Ectodermal cell (in vitro differentiated cells): ENCODE data around the gene ERC1.
"Not testable (repeated sequence)": the region's sequence is repeated elsewhere in the genome, so short reads cannot be mapped to it uniquely, and the experiment has no call there.

ENCODE experiments used
- H3K27ac ChIP-seq: 2 replicates; pipeline ENCODE4 v1.7.0; 2013; ENCODE audit warnings: mild to moderate bottlenecking, low read depth, low read length; ENCODE audit not compliant: insufficient read depth, poor library complexity, severe bottlenecking
- H3K27me3 ChIP-seq: 2 replicates; pipeline ENCODE4 v1.7.0; 2013; ENCODE audit warnings: mild to moderate bottlenecking, low read length; ENCODE audit not compliant: insufficient read depth, control insufficient read depth, poor library complexity, severe bottlenecking
- H3K36me3 ChIP-seq: one replicate; pipeline ENCODE4 v1.7.0; 2013; ENCODE audit warnings: low read length; ENCODE audit not compliant: control insufficient read depth, insufficient read depth
- H3K4me1 ChIP-seq: one replicate; pipeline ENCODE4 v1.7.0; 2013; ENCODE audit warnings: low read length; ENCODE audit not compliant: control insufficient read depth, insufficient read depth
- H3K4me3 ChIP-seq: 2 replicates; pipeline ENCODE4 v1.7.0; 2013; ENCODE audit warnings: low read depth, low read length, control low read depth; ENCODE audit not compliant: insufficient read depth
- H3K9me3 ChIP-seq: 2 replicates; pipeline ENCODE4 v1.7.0; 2013; ENCODE audit warnings: mild to moderate bottlenecking, low read length, moderate library complexity; ENCODE audit not compliant: control insufficient read depth
- WGBS, 2 experiments: methylation state at CpG; one replicate each; pipeline ENCODE4 v1.1.7; 2013; ENCODE audit warnings: missing lambda C conversion rate in 2 of 2; 5-methylcytosine and 5-hydroxymethylcytosine counted together

ERC1 gene

GRCh38 chr12:1094714-1095113 lies 103.7 kb downstream of the ERC1 start:
- Histone ChIP-seq H3K27ac (no peak overlapping the region), H3K36me3 (no peaks in the 10 kb centered on the region), H3K4me3 (no peak overlapping the region), H3K27me3 (no peaks in the 10 kb centered on the region), H3K4me1 (no peaks in the 10 kb centered on the region), H3K9me3 (no peaks in the 10 kb centered on the region)
- WGBS, 2 experiments, result 90 to 96% methylated on average over 2 to 3 of the region's 3 CpGs

- Histone ChIP-seq H3K4me3 (no peak overlapping the region), H3K36me3 (no peaks in the 10 kb centered on the region), H3K27ac (no peak overlapping the region), H3K27me3 (no peaks in the 10 kb centered on the region), H3K4me1 (peaks cover 13% of the 10 kb centered on the region), H3K9me3 (no peaks in the 10 kb centered on the region)
- WGBS, 2 experiments, result 96 to 99% methylated on average over 1 to 2 of the region's 2 CpGs
Measured at GRCh38 chr12:1099158-1099557, 108.1 kb downstream of the ERC1 start.

GRCh38 chr12:1099618-1100017 lies 108.6 kb downstream of the ERC1 start:
- not testable (repeated sequence) for H3K9me3 ChIP-seq, H3K27ac ChIP-seq, H3K27me3 ChIP-seq, H3K4me3 ChIP-seq, H3K36me3 ChIP-seq
- peaks cover 13% of the 10 kb centered on the region for H3K4me1 ChIP-seq
- 98 to 100% methylated on average over 2 of the region's 2 CpGs for WGBS, 2 experiments

GRCh38 chr12:1102115-1102514 lies 111.1 kb downstream of the ERC1 start:
- Histone ChIP-seq H3K27ac (no peak overlapping the region), H3K4me1 (peaks cover 13% of the 10 kb centered on the region), H3K27me3 (no peaks in the 10 kb centered on the region), H3K9me3 (no peaks in the 10 kb centered on the region), H3K36me3 (no peaks in the 10 kb centered on the region), H3K4me3 (no peak overlapping the region)
- 90 to 100% methylated on average over 1 of the region's 2 CpGs for WGBS, 2 experiments

GRCh38 chr12:1102791-1103450 lies 111.9 kb downstream of the ERC1 start:
- Histone ChIP-seq H3K27me3 (no peaks in the 10 kb centered on the region), H3K4me1 (peaks cover 13% of the 10 kb centered on the region), H3K27ac (no peak overlapping the region), H3K9me3 (no peaks in the 10 kb centered on the region), H3K4me3 (no peak overlapping the region), H3K36me3 (no peaks in the 10 kb centered on the region)
- 87 to 92% methylated on average over 10 of the region's 10 CpGs for WGBS, 2 experiments

GRCh38 chr12:1103632-1104031 lies 112.6 kb downstream of the ERC1 start:
- peaks cover 13% of the 10 kb centered on the region for H3K4me1 ChIP-seq
- H3K27ac ChIP-seq, result no peak overlapping the region
- 94 to 95% methylated on average over 3 of the region's 3 CpGs for WGBS, 2 experiments

GRCh38 chr12:1104088-1104800 lies 113.2 kb downstream of the ERC1 start:
- H3K4me1 ChIP-seq, result peaks cover 13% of the 10 kb centered on the region
- H3K4me3 ChIP-seq, result no peak overlapping the region
- H3K27me3 ChIP-seq, result no peaks in the 10 kb centered on the region
- H3K9me3 ChIP-seq, result no peaks in the 10 kb centered on the region
- 91 to 93% methylated on average over 8 of the region's 8 CpGs for WGBS, 2 experiments
- H3K27ac ChIP-seq, result peak overlapping the region; percentile 42
- H3K36me3 ChIP-seq, result no peaks in the 10 kb centered on the region

More at GRCh38 chr12:1103632-1104031, 112.6 kb downstream of the ERC1 start:
- Histone ChIP-seq H3K4me3 (no peak overlapping the region), H3K9me3 (no peaks in the 10 kb centered on the region), H3K36me3 (no peaks in the 10 kb centered on the region), H3K27me3 (no peaks in the 10 kb centered on the region)

GRCh38 chr12:1107669-1108068 lies 116.6 kb downstream of the ERC1 start:
- Histone ChIP-seq H3K4me3 (no peak overlapping the region), H3K27me3 (no peaks in the 10 kb centered on the region), H3K9me3 (no peaks in the 10 kb centered on the region), H3K27ac (no peak overlapping the region), H3K4me1 (peaks cover 6% of the 10 kb centered on the region), H3K36me3 (no peaks in the 10 kb centered on the region)

- H3K4me3 ChIP-seq, result no peak overlapping the region
- WGBS, 2 experiments, result 96% methylated on average over 1 of the region's 1 CpG
- H3K4me1 ChIP-seq, result peaks cover under 1% of the 10 kb centered on the region
- H3K36me3 ChIP-seq, result no peaks in the 10 kb centered on the region
- no peaks in the 10 kb centered on the region for H3K9me3 ChIP-seq
- no peak overlapping the region for H3K27ac ChIP-seq
- no peaks in the 10 kb centered on the region for H3K27me3 ChIP-seq
Measured at GRCh38 chr12:1108276-1108675, 117.3 kb downstream of the ERC1 start.

- Histone ChIP-seq H3K9me3 (no peaks in the 10 kb centered on the region), H3K27ac (no peak overlapping the region), H3K4me3 (no peak overlapping the region), H3K27me3 (no peaks in the 10 kb centered on the region), H3K36me3 (no peaks in the 10 kb centered on the region), H3K4me1 (no peaks in the 10 kb centered on the region)
- 92 to 94% methylated on average over 4 of the region's 4 CpGs for WGBS, 2 experiments
Measured at GRCh38 chr12:1115484-1116231, 124.6 kb downstream of the ERC1 start.
